Forelimb muscle (tissue), 1 donor: Measurements from ENCODE around the gene SUOX. TPM values are rescaled to one million over a fixed set of nuclear protein-coding genes. Genes with fewer than 3 reads are reported as not detected.

Source experiments
- polyA plus RNA-seq: library from polyadenylated mRNA; unstranded; fragments of 120-200 nt; gene quantifications from one replicate; pipeline ENCODE4 v1.2.1, GENCODE V29; 2013; ENCODE audit not compliant: insufficient read length

The SUOX gene
- polyA plus RNA-seq, 1 donor, result 16.1 TPM

Other genes starting within 250 kb of the SUOX start
- gene SARNP, start 179.6 kb upstream of the SUOX start, polyA plus RNA-seq, result 68.8 TPM
- gene ORMDL2, start 179.2 kb upstream of the SUOX start, polyA plus RNA-seq, result 15.9 TPM
- gene DNAJC14, start 167.7 kb upstream of the SUOX start, polyA plus RNA-seq, result 20.6 TPM
- gene MMP19, start 154.3 kb upstream of the SUOX start, polyA plus RNA-seq, result 2.7 TPM
- gene PYM1, start 69.4 kb upstream of the SUOX start, polyA plus RNA-seq, result 17.9 TPM
- 15.0 TPM for gene DGKA, start 66.1 kb upstream of the SUOX start, polyA plus RNA-seq
- gene PMEL, start 31.2 kb upstream of the SUOX start, polyA plus RNA-seq, result 1.1 TPM
- 23.4 TPM for gene CDK2, start 30.4 kb upstream of the SUOX start, polyA plus RNA-seq
- gene RAB5B, start 23.2 kb upstream of the SUOX start, polyA plus RNA-seq, result 129 TPM
- 9.4 TPM for gene IKZF4, start 23.8 kb downstream of the SUOX start, polyA plus RNA-seq
- 69.7 TPM for gene RPS26, start 44.6 kb downstream of the SUOX start, polyA plus RNA-seq
- gene ERBB3, start 82.9 kb downstream of the SUOX start, polyA plus RNA-seq, result 187 TPM
- 111 TPM for gene PA2G4, start 107.3 kb downstream of the SUOX start, polyA plus RNA-seq
- gene RPL41, start 119.4 kb downstream of the SUOX start, polyA plus RNA-seq, result 5,976 TPM
- gene ZC3H10, start 121.0 kb downstream of the SUOX start, polyA plus RNA-seq, result 3.6 TPM
- 71.4 TPM for gene ESYT1, start 131.0 kb downstream of the SUOX start, polyA plus RNA-seq
- 905 TPM for gene MYL6B, start 155.3 kb downstream of the SUOX start, polyA plus RNA-seq
- gene MYL6, start 161.1 kb downstream of the SUOX start, polyA plus RNA-seq, result 1,230 TPM
- gene SMARCC2, start 192.2 kb downstream of the SUOX start, polyA plus RNA-seq, result 53.8 TPM
- gene RNF41, start 224.6 kb downstream of the SUOX start, polyA plus RNA-seq, result 42.7 TPM
- 16.8 TPM for gene NABP2, start 227.1 kb downstream of the SUOX start, polyA plus RNA-seq
- gene SLC39A5, start 232.8 kb downstream of the SUOX start, polyA plus RNA-seq, result 0.56 TPM